ENCODE data around the gene CCDC81.

CCDC81 gene

DNA sequence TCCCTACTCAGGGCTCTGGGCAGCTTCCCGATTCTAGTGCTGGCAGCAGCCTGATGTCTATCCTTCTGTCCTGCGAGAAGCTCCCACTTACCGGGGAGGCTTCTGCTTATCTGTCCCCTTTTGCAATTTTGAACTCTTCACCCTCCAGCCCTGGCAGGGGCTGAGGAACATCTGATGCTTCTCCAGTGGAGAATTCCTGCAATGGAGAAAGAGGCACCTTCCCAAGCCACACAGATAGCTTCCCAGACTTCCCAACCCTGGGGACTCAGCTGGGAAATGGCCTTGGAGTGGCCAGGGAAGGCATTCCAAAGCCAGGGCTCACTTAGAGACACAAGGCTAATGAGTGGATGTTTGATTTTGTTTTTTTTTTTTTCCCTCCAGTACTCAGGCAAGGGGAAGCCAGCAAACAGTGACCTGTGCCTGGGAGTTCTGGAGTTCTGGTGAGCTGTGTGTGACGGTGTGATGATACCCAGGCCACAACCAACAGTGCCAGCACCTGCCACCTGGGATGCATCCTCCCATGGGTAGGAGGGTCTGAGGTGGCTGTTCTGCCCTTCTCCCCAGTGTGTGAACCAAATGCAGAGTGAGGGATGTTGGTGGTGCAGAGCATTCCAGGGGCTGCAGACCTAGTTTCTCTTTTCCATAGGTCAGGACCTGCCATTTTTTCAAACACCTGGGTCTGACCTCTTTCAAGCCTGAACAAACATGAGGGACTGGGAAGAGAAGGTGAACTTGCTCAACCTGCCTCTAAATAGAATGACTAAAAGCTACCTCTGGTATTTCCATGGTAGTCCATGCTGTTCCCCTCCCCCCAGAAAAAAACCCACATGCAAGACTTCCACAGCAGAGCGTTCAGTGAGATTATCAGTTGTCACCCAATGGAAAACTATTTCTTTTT, 95.1 kb downstream of the CCDC81 start:
- DNase-seq, result no peak

Data from midbrain (tissue), 1 donor.